Gastrocnemius medialis (tissue), 4 donors: Measurements from ENCODE around the gene PHF20.
"Not testable (repeated sequence)": the region's sequence is repeated elsewhere in the genome, so short reads cannot be mapped to it uniquely, and the experiment has no call there.

ENCODE experiments used
- CTCF ChIP-seq, 5 experiments: fragments of 450-650 bp in 3 of 5; fragments of 200-600 bp in 2 of 5; sonication (generic) in 2 of 5; IDR thresholded peaks in 4 of 5; conservative IDR thresholded peaks in 1 of 5; 1 replicate in 4 of 5; 2 replicates in 1 of 5; pipeline ENCODE4 v1.5.1; 2016 to 2019; ENCODE audit warnings: antibody characterized with exemption in 5 of 5, mild to moderate bottlenecking in 3 of 5, moderate library complexity in 3 of 5
- POLR2A ChIP-seq, 2 donors: fragments of 450-650 bp; IDR thresholded peaks; one replicate each; pipeline ENCODE4 v1.6.1; 2017; ENCODE audit warnings: antibody characterized with exemption in 2 of 2, mild to moderate bottlenecking in 2 of 2, moderate library complexity in 2 of 2

- not testable (repeated sequence) for TF ChIP-seq POLR2A (IDR thresholded peaks at IDR 0.05); CTCF (IDR thresholded peaks at IDR 0.05 in 4 of 5, conservative IDR thresholded peaks at IDR 0.05 in 1 of 5)
Observed at GRCh38 chr20:35723275-35723639, 48.6 kb upstream of the PHF20 start.
